Measurements from ENCODE around the gene IP6K1.
"Not testable (repeated sequence)": the region's sequence is repeated elsewhere in the genome, so short reads cannot be mapped to it uniquely, and the experiment has no call there.

DNA sequence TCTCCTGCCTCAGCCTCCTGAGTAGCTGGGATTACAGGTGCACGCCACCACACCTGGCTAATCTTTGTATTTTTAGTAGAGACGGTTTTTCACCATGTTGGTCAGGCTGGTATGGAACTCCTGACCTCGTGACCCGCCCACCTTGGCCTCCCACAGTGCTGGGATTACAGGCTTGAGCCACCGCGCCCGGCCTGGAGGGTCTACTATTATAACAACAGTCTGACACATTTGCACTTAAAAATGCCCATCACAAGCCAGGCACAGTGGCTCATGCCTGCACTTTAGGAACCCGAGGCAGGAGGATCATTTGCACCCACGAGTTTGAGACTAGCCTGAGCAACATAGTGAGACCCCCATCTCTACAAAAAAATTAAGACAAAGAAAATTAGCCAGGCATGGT, 4.1 kb downstream of the IP6K1 start:
- TF ChIP-seq, protein P1, sequence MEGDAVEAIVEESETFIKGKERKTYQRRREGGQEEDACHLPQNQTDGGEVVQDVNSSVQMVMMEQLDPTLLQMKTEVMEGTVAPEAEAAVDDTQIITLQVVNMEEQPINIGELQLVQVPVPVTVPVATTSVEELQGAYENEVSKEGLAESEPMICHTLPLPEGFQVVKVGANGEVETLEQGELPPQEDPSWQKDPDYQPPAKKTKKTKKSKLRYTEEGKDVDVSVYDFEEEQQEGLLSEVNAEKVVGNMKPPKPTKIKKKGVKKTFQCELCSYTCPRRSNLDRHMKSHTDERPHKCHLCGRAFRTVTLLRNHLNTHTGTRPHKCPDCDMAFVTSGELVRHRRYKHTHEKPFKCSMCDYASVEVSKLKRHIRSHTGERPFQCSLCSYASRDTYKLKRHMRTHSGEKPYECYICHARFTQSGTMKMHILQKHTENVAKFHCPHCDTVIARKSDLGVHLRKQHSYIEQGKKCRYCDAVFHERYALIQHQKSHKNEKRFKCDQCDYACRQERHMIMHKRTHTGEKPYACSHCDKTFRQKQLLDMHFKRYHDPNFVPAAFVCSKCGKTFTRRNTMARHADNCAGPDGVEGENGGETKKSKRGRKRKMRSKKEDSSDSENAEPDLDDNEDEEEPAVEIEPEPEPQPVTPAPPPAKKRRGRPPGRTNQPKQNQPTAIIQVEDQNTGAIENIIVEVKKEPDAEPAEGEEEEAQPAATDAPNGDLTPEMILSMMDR (IDR thresholded peaks at IDR 0.05; ENCODE audit: low read length), result not testable (repeated sequence)
- TF ChIP-seq EZH2 (IDR thresholded peaks at IDR 0.05; ENCODE audit: borderline replicate concordance, low read length), result not testable (repeated sequence)

Measured in OCI-LY1 (cell line).